ENCODE results near the gene PLXNB1. TPM values are rescaled to one million over a fixed set of nuclear protein-coding genes. Genes with fewer than 3 reads are reported as not detected.

The PLXNB1 gene
- total RNA-seq, 1 donor from 2014 or later = 1.6 TPM

DNA sequence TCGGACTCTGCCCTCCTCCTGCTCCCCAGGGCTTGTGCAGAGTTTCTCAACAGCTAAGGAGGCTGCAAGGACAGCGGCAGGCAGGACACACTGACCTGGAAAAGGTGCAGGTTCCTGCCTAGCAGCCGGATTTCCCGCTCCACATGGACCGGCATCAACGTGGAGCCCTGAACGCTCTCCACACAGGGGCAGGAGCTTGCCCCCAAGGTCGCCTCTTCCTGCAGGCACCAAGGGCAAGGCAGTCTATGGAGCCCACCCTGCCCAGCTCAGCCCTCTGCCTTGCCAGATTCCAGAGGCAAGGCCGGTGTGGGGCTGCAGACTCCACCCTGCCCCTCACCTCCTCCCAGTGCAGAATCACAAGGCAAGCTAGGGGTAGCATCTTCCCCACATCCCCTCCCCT lies 10.7 kb downstream of the PLXNB1 start:
- intact Hi-C loops (cut with micrococcal nuclease) = no loop called here

DNA sequence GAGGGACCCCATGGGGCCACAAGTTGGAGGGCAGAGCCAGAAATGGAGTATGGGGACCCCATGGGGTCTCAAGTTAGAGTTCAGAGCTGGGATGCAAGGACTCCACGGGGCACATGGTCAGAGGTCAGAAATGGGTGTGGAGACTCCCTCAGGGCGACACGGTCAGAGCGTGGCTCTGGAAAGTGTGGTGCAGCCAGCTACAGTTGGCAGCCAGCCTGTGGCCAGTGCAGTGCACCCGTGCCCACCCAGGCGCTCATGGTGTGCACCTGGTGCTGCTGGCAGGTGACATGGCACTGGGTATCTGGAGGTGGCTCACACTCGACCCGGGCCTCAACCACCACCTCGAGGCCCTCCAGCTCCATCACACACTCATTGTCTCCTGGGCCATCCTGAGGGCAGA lies 11.2 kb downstream of the PLXNB1 start:
- intact Hi-C loops (cut with micrococcal nuclease) = no loop called here

DNA sequence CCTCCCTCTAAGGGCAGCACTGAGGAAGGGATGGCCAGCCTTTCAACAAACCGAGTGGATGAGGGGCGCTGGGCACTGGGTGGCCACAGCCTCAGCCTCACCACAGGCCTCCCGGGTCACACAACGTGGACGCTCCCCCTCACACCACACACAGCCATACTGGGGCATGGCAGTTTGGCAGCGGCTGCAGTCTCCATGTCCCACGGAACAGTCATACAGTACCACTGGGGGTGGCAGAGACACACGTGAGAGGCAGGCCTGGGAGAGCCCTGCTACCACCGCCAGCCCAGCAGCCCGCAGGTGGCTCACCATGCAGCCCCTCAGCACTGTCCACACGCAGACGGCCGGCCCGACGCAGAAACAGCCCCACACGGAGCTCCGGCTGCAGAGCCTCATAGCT lies 11.7 kb downstream of the PLXNB1 start:
- intact Hi-C loops (cut with micrococcal nuclease) = no loop called here

DNA sequence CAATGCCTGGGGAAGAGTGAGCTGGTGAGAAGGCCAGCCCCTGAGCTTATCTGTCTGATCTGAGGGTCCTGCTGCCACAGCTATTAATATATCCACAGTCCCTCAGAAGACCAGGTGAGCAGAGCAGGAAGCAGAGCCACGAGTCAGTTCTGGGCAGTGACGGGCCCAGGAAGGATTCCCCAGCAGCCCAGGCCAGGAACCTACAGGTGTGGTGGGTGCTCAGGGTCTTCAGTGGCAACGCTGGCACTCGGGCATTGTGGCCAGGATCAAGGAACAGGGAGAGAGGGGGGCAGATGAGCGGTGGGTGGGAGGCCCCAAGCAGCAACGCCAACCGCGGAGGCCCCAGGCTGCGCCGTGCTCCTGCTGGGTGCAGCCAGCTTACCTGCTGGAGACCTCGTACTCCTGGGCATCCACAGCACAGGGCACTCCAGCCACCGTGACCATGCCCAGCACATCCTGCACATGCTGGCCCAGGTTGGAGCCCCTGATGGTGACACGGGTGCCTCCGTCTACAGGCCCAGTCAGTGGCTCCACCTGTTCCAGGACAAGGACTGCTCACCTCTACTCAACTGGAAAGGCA lies 12.3 kb downstream of the PLXNB1 start:
- intact Hi-C loops (cut with micrococcal nuclease) = no loop called here

DNA sequence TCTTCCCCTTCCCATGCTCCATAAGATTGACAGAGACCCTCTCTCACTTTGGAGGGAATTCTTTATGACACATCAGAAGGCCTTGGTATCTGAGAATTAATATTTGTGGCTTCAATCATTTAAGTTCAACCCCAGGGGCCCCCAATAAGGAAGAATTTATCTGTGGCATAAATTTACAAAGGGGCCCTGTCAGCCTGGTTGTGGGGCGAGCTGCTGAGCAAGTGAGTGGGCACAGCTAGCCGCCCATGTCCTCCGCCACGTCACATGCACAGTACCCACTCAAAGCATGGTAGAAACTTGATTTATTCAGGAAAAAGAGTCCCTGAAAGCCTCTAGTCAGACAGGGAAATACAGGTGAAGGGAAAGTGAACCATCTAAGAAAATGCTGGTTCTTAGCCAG lies 13.3 kb downstream of the PLXNB1 start:
- intact Hi-C loops (cut with micrococcal nuclease) = no loop called here

DNA sequence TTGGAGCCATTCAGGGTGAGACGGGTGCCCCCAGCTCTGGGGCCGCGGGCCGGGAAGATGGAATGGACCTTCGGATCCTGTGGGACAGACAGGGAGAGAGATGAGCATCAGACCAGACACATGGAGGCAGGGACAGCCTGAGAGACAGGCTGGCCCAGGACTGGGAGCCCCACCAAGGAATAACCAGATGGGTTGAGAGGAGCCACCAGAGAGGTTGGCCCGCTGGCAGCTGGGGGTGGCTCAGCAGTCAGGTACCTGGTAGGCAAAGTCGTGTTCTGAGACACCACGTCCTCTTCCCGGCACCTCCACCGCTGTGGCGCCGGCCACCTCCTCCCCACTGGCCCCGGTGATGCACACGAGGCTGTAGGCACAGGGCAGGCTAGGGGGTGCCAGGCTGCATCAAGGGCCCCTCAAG lies 13.8 kb downstream of the PLXNB1 start:
- intact Hi-C loops (cut with micrococcal nuclease) = no loop called here

DNA sequence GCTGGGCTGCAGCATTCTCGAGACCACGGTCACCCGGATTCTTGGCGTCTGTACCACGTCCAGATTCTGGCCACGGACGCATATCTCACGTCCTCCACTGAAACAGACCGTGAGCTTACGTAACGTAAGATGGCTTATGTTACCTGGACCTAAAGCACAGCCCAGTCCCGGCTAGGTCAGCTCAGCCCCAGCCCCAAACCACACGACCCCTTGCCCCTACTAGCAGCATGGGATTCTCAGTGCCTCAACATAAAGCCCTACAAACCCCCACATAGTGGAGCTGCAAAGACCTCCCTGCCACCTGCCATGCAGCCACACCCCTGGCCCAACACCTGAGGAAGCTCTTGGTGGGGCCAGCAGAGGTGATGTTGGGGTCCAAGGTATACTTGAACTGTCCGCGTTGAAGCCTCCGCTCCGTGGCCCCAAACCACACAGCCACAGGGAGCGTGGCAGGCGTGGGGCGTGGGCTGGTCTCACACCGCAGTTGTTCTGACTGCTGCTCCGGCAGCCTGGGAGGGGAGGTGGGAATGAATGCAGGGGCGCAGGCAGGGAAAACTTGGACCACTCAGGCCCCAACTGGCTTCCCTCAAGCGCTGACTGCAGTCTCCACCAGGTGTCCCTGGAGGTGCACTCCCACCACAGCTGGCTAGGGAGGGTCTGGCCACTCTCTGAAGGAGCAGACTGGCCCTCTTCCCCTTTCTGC lies 14.5 kb downstream of the PLXNB1 start:
- intact Hi-C loops (cut with micrococcal nuclease) = no loop called here

DNA sequence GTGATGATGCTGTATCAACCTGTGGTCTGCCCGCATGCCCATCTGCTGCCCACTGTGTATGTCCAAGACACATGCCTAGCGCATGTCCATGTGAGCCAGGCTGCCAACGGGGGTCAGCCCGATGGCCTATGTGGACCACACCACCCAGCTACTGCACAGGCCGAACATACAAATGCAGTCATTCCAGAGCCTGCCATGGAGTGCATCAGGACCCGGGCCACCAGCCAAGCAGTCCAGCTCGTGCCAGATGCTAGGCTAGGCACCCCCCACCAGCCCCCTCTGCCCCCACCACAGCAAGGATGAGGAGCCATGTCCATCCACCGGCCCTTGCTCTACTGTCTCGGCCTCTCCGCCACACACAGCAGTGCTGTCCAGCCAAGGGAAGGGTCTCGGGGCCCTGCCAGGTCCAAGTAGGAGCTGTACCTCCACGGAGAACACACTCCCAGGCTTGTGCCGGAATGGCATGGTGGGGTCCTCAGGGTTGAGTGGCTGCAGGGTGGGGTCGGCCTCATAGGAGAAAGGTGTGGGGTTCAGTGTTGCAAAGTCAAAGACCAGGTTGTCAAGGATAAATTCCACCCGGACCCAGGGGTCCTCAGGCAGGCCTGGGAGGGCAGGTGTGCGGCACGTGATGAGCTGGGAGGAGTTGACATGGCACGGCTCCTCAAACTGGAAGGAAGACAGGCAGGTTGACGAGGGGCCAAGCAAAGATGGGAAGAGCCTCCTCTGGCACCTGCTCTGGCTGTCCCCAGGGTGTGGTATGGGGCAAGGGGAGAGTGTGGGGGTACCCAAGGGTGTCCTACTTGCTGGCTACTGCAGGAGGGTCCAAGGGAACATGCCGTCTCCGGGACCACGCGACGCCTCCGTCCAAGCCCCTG lies 15.3 kb downstream of the PLXNB1 start:
- intact Hi-C loops (cut with micrococcal nuclease) = no loop called here

DNA sequence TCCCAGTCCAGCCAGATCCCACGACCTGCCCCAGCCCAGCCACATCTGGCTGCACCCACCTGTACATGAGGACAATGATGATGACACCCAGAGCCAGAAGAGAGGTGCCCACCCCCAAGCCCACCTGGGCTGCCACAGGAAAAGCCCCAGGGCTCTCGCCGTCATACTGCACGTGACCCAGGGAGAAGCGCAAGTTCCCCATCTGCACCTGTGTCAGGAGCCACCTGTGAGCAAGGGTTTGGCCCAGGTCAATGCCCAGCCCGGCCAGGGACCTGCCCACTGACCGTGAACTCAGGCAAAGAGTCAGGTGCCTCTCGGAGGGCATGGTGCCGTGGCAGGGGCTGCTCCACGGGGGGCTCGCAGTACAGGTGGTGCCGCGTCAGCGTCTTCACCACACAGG lies 16.3 kb downstream of the PLXNB1 start:
- intact Hi-C loops (cut with micrococcal nuclease) = no loop called here

DNA sequence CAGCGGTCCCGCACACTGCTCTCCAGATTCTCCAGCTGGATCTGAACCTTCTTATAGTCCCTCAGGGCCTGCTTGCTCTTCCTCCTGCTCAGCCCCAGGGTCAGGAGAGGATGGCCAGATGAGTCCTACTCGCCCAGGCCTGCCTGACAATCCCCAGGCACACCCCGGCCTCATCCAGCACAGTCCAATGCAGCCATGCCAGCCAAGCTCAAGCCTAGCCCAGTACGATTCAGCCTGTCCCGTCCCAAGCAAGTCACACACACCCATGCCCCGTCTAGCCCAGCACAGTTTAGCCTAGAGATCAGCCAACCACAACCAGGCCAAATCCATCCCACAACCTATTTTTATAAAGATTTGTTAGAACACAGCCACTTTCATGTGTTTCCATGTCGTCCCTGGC lies 16.8 kb downstream of the PLXNB1 start:
- intact Hi-C loops (cut with micrococcal nuclease) = no loop called here

DNA sequence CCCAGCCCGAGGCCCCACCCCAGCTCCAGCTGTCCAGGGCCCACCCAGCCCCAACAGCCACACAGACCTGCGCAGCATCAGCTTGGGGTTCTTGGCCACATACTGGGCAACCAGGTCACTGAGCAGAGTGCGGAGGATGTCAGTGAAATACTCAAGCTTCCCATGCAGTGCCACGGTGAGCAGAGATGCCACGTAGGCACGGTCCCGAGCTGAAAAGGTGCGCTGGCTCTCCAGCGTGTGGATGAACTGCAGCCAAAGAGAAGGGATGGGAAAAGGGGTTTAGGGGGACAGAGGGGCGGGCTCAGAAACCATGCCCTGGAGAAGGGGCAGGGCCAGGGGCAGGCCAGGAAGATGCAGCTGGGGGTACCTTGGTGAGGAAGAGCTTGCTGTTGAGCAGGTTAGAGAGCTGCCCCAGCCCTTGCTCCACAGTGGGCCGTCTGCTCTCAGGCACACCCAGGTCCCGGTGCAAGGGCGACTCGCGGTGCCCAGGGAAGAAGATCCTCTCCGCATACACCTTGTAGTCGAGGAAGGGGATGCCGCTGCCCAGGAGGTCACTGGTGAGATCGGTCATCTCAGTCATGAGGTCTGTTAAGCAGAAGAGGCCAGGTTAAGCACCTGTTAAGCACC lies 17.4 kb downstream of the PLXNB1 start:
- intact Hi-C loops (cut with micrococcal nuclease) = no loop called here

DNA sequence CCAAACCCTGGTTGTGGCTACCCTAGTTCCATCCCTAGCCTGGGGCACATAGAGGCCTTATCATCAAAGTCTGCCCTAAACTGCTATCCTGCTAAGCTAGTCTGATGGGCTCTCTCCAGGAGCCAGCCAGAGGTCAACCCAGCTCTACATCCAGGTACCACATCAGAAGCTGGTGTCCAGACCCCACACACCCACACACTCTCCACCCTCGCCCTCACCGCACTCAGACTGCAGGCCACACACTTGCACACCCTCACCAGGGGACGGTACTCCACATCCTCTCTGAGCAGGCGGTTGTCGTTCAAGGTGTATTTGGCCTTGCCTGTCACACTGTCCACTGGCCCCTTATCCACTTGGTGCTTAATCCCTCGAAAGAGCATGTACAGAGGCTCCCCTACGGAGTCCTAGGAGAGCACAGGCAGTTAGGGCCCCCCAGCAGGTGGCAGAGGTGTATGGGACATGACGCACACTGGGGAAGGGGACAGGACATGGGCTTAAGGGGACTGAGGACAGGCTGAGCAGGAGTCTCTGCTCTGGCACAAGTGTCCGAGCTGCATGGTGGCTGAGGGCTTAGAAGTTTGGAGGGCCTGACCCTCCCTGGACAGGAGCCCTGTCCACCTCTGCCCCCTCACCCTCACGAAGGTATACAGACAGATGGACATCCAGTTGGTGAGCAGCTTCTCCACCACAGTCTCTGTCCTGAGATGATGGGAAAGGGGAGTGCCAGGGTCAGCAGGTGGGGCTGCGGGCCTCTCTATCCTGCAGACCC lies 18.1 kb downstream of the PLXNB1 start:
- intact Hi-C loops (cut with micrococcal nuclease) = no loop called here

DNA sequence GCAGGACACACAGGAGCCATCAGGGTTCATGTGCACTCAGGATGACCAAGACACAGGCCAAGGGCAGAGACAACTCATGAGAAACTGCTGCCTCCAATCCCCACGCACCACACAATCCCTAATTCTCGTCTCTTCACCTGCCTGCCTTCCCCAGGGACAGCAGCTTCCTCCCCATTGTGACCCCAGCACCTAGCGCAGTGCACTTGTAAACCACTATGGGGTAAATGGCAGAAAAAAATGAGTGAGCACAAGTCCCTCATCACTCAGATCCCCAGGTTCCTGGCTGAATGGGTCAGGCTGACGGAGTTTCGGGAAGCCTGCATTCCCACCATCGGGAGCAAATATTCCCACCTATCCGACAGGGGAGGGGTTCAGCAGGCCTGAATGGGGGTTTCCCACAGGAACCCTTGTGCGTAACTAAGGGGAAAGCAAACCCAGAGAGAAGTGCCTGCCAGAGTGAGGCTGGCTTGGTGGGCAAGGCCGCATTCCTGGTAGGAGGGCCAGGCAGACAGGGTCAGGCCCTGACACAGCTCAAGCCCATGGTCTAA lies 18.8 kb downstream of the PLXNB1 start:
- intact Hi-C loops (cut with micrococcal nuclease) = no loop called here

DNA sequence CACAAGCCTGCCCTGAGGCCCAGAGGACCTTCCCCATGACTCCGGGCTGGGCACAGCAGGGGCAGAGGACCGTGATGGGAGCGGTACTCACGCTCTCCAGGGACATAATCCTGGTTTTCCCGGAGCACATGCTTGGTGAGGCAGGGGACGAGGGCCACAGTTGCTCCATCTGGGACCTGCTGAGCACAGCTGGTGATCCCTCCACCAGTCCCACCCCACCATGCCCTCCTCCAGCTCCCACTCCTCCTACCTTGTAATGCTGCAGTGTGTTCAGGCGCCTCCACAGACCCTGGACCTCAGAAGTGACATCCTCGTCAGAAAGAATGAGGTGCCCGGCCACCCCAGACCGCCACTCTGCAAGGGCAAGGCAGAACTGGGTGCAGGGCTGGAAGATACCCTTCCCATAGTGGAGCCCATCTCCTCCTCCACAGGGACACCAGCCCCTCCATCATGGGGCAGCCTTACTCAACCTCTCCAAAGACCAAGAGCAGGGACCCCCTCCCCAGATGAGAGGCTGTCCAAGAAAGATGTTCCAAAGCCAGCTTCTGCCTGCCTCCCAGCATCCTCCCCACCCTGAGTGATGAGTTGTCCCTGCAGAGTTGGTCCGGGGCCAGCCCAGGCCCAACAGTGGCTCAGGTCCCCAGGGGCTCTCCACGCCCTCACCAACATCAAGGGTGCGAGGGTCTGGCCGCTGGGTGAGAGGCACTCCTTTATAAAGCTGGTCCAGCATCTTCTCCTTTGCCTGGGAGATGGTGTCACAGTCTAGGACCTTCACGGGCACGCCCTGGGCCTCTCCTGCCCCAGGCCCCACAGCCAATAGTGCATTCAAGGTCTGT lies 19.5 kb downstream of the PLXNB1 start:
- intact Hi-C loops (cut with micrococcal nuclease) = no loop called here

DNA sequence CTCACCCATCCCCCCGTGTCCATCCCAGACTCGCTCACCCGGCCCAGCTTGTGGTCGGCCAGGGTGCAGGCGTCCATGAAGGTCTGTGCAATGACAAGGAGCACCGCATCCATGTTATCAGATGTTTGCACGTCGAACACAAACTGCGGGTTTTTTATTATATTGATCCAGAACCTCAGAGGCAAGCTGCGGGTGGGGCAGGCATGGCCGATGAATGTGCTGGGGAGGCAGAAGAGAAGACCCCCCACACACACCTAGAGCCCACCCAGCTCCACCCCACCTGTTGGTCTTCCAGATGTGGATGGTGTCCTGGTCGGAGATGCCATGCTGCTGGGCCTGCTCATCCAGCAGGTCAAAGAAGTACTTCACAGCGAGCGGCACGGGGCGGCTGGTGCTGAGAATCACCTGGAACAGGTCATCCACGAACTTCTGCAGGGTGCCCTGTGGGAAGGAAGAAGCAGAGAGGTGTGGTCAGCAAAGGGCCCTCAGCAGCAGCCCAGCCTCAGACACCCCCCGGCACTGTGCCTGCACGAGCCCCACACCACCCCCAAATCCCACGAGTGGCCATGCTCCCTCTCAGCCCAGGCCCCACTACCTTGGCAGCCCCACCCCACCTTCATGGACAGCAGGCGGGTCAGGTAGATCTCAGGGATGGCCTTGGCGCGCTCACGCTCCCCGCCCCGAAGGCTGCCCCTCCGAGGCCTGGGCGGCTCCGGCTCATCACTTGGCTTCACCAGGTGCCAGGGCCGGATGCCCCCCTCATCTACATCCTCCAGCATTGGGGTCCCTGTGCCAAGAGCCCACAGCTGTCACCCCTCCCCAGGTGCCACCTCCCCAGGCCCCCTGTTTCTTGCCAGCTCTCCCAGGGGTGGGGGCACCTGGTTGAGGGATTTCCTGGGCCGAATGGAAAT lies 20.3 kb downstream of the PLXNB1 start:
- intact Hi-C loops (cut with micrococcal nuclease) = loop anchor here (10.0 kb wide), 1 partner anchor 225 kb away; the partner anchor contains the start of gene SLC26A6

DNA sequence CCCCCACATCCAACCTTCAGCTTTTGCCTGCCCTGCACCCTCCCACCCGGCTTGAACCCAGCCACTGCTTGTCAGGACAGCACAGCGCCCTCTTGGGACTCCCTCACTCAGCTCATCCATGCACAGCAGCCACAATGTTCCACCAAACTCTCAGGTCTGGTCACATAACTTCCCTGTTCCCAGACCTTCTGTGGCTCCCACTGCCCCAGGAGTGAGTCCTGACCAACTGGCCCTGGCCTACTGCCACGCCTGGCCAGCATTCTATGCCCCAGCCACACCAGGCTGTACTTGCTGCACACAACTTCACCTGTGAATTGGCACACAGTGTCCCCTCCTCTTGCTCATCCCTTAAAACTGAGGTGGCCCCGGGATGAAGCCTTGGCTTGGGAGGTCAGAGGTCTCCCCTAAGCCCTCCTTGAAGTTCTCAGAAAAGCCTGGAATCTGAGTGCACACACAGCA lies 21.0 kb downstream of the PLXNB1 start:
- intact Hi-C loops (cut with micrococcal nuclease) = loop anchor here (10.0 kb wide), 1 partner anchor 226 kb away; the partner anchor contains the start of gene SLC26A6

DNA sequence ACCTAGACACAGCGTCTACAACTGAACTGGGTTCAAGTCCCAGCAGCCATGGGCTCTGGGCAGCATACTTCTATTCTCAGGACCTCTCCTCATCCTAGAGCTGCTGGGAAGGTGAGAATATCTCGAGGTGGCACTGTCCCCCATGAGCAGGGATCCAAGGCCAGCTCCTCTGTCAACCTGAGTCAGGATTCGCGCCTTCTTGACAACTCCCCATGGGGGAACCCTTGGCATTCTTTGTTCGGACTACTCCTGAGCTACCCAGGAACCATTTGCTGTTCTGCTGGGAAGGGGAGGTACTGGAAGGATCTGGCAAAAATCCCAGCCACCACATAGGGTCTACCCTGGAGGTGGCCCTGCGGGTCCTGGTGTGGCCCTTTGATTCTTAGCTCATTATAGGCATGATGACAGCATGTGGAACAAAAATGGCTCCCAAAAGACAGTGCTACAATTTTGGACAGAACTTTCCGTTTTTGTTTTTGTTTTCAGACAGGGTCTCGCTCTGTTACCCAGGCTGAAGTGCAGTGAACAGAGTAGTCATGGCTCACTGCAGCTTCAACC lies 22.3 kb downstream of the PLXNB1 start:
- intact Hi-C loops (cut with micrococcal nuclease) = loop anchor here (10.0 kb wide), 1 partner anchor 227 kb away; the partner anchor contains the start of gene SLC26A6

Measured in T-helper 2 cell treated with Interferon-gamma antibody and Interleukin-4, amounts not matched to agents 100 ng/mL and 5 ng/mL, for 36 hours (primary cell).